NOMO-1 treated with DMSO at 0.1 percent for 48 hours (cell line): Measurements from ENCODE around the gene FZD10.
A peak's percentile ranks its signal among the peaks of the same experiment; 100 is the strongest.

Experiments
- DNase-seq: peaks from one replicate; lab custom pipeline; 2025; ENCODE audit not compliant: unreplicated experiment; lab: John Stamatoyannopoulos, UW

Gene FZD10

GRCh38 chr12:130177635-130178242 is 15.5 kb downstream of the FZD10 start:
- DNase-seq = no peak

DNA sequence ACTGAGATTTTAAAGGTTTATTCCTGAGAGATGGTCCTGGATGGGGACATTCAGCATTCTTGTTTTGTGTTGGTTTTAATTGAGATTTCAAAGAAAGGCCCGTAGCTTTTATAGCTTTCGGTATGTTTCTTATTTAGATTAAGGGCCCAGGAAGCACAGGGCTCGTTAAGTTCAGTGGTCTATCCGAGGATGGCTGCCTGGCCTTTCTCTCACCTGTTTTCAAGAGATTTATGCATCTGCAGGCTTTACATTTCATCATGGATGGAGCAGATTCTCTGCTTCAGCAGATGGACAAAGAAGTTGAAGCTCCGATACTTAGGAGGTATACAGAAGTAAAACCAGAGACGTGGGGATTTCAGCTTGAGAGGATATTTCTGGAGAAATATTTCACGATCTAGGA is 16.0 kb downstream of the FZD10 start:
- DNase-seq = no peak

- no peak for DNase-seq
Measured at GRCh38 chr12:130179191-130179590, 16.9 kb downstream of the FZD10 start.

DNA sequence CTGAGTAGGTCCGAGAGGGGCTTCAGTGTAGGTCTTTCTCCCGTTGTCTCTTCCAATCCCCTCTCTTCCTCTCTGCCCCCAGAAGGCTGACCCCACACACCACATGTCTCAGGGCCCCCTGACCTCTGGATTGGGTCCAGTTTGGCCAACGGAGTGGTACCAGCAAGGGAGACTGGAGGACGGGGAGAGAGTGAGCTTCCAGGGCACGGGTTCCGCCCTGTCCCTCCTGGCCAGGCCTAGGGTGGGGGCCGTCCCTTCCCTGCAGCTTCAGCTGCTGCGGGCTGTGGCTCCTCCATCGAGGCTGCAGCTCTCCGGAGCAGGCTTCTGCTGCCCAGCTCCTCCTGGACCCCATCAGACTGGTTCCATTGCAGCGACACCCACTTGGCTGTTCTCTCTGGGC is 17.4 kb downstream of the FZD10 start:
- no peak for DNase-seq

- DNase-seq = no peak
Measured at GRCh38 chr12:130181211-130181610, 18.9 kb downstream of the FZD10 start.

DNA sequence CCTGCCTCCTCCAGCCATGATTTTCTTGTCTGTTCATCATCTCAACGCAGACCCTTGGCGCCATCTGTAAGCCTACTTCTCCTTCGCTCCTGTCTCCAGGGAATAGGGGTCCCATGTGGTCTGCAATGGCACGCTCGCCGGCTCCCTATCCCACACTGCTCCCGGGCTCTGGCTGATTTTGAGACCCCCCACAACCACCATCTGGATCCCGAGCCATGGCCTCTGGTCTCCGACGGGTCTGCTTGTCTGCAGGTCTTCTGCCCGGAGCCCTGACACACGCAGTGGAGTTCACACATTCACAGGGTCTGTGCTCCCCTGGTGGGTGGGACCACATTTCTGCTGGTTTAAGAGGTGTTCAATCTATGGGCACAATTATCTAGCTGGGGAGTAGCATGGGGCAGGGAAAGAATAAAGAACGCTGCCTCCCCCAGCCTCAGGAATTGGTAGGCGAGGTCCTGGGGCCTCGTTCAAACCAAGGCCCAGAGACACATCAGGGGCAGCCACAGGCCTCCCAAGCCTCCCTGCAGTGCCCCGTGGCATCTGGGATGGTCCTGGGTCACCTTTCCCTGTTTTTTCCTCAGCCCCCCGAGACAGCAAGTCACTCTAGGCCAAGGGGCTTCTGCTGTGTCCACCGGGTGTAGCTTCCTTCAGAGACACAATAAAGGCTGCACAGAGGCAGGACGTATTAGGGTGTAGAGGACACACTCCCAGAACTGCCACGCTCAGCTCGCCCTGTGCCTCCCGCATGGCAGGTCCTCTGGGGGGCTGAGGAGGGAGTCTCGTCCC is 21.5 kb downstream of the FZD10 start:
- DNase-seq = no peak

- no peak for DNase-seq
Measured at GRCh38 chr12:130184404-130185090, 22.3 kb downstream of the FZD10 start.

DNA sequence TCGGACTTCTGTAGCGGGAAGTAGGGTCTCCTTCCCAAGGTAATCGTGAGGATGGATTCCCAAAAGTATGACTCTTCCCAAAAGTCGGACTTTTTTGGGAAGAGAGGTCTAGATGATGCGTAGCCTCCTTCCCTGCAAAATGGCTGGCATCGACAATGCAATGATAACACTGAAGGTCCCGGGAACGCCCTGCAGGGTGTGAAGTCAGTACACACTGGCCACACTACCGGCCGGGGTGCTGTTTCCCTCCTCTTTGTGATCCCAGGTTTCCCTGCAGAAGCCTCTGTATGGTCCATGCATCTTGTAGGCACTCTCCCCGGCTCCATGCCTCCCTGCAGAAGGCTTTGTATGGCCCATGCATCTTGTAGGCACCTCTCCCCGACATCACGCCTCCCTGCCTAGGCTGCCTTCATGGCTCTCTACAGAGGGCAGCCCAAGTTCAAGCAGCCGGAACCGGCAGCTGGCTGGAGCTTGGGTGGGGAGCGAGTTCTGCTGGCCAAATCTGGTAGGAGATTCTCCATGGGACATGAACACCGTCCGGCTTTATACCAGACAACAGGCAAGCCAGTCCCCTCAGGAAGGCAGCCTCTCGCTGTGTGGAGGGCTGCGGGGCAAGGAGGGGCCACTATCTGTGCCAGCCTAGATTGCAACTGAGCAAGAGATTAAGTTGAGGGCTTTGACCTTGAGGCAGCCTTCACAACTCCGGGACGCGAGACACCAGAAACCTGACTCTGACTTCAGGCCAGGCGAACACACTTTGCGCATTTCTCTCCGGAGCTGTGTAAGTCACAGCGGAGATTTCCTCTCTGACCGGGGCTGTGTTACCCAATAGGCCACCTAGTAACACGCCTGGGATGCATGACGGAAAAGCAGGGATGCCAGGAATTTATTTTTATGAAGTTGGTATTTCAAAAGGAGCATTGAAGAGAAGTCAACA is 23.5 kb downstream of the FZD10 start:
- no peak for DNase-seq

DNA sequence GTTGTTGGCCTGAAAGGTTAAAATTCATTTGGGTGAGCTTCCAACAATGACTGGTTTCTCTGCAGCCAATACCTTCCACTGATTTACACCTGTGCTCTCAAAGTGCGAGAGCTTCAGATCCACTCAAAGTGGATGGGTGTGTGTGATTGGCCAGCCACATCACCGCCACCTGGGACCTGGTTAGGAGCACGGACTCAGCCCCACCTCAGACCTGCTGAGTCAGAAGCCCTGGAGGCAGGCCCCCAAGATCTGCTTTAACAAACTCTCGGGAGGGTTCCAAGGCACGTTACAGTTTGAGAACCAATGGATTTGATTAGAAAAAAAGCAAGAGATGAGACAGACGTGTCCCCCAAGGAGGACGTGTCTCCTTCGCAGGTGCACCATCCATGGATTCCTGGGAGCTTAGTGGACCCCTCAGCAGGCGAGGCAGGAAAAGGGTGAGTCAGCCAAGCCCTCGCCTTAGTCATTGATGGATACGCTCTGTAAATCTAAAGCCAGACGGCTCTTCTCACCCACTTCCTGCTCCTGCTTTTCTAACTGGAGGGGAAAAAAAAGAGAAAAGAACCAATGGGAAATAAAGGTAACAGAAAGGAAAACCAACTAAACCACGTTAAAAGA is 24.5 kb downstream of the FZD10 start:
- DNase-seq = no peak

GRCh38 chr12:130192642-130193345 is 30.5 kb downstream of the FZD10 start:
- no peak for DNase-seq

GRCh38 chr12:130194154-130194553 is 31.9 kb downstream of the FZD10 start:
- no peak for DNase-seq

DNA sequence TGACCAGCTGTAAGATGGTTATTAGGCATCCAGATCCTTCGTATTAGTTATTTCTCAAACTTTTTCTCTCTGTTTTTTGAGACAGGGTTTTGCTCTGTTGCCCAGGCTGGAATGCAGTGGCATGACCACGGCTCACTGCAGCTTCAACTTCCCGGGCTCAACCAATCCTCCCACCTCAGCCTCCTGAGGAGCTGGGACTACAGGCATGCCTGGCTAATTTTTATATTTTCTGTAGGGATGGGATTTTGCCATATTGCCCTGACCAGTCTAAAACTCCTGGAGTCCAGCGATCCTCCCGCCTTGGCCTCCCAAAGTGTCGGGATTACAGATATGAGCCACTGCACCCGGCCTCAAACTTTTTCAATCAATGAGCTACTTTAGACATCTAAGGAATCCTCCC is 33.1 kb downstream of the FZD10 start:
- DNase-seq = no peak

- no peak for DNase-seq
Measured at GRCh38 chr12:130195776-130196175, 33.5 kb downstream of the FZD10 start.

- no peak for DNase-seq
Measured at GRCh38 chr12:130196827-130197226, 34.6 kb downstream of the FZD10 start.

GRCh38 chr12:130198026-130198662 is 35.9 kb downstream of the FZD10 start:
- no peak for DNase-seq

- DNase-seq = no peak
Measured at GRCh38 chr12:130198663-130199060, 36.4 kb downstream of the FZD10 start.

- DNase-seq = no peak
Measured at GRCh38 chr12:130199581-130200390, 37.5 kb downstream of the FZD10 start.

DNA sequence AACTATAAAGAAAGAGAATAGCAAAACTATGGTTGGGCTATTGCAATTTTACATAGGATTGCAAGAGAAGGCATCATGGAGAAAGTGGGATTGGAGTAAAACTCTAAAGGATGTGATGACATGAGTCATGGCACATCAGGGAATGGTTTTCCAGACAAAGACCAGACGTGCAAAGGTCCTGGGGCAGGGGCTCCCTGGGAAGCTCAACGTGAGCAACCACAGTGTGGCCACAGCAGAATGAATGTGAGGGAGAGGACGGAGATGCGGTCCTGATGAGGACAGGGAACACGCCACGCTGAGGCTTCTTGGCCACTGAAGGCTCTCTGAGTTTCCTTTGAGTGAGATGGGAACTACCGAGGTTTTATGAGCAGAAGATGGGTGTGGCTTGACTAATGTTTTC is 38.2 kb downstream of the FZD10 start:
- peak; percentile 3 for DNase-seq

DNA sequence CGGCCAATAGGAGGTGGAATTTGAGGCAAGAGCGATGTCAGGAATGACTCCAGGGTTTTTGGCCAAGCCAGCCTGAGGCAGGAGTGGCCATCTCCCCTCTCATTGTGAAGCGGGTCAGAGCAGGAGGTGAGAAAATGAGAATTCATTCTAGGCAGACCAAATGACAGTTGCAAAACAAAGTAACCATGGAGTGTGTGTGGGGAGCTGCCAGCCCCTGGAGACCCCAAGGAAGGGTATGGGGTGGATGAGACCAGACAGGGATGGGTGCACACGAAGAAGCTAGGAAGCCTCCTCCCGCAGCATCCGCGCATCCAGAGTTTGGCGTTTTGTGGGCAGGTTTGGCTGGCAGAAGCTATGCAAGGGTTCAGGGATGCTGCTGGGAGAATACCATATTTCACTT is 38.8 kb downstream of the FZD10 start:
- DNase-seq = no peak
